Coronary artery (tissue), 2 donors: Measurements from ENCODE around the gene R3HDM4.

ENCODE experiments used
- DNase-seq: peaks from one replicate; pipeline ENCODE4 v3.0.0-alpha.2; 2017; ENCODE audit warnings: low spot score
- H3K27ac ChIP-seq, 2 donors: fragments of 200-600 bp; sonication (generic); one replicate each; pipeline ENCODE4 v1.5.1; 2016 to 2019
- H3K4me3 ChIP-seq: fragments of 200-600 bp; sonication (generic); 2 replicates; pipeline ENCODE4 v1.5.1; 2016; ENCODE audit warnings: mild to moderate bottlenecking, moderate library complexity
- CTCF ChIP-seq: fragments of 200-600 bp; sonication (generic); IDR thresholded peaks from one replicate; pipeline ENCODE4 v1.5.1; 2019; ENCODE audit warnings: antibody characterized with exemption

The R3HDM4 gene

GRCh38 chr19:917323-918151 is 4.5 kb upstream of the R3HDM4 start, which contains the start of gene KISS1R:
KISS1R (plus strand) TSS chr19:917333; CDS start chr19:917503, 170 bp downstream.
- Histone ChIP-seq H3K27ac (no peak within 1 kb of the TSS), H3K4me3 (peak within 1 kb of the TSS; percentile 67)
- DNase-seq = no peak
- TF ChIP-seq CTCF = no peak

- H3K27ac ChIP-seq = no peak overlapping the region
- DNase-seq = no peak
- no peak for TF ChIP-seq CTCF
- H3K4me3 ChIP-seq = peak overlapping the region; percentile 67
Observed at GRCh38 chr19:916645-917322, 3.8 kb upstream of the R3HDM4 start.

- no peak for TF ChIP-seq CTCF
- peak overlapping the region; percentile 55 to 91 for H3K27ac ChIP-seq
- no peak for DNase-seq
- H3K4me3 ChIP-seq = peak overlapping the region; percentile 76
Observed at GRCh38 chr19:912181-913079, 589 bp downstream of the R3HDM4 start.

GRCh38 chr19:911197-912033 is 1.6 kb downstream of the R3HDM4 start:
- Histone ChIP-seq H3K27ac (no peak overlapping the region), H3K4me3 (peak overlapping the region; percentile 1)
- DNase-seq = no peak
- no peak for TF ChIP-seq CTCF

GRCh38 chr19:907183-907853 is 5.7 kb downstream of the R3HDM4 start:
- TF ChIP-seq CTCF = no peak
- DNase-seq = no peak
- Histone ChIP-seq H3K27ac (no peak overlapping the region), H3K4me3 (no peak overlapping the region)

- H3K27ac ChIP-seq = no peak overlapping the region
- TF ChIP-seq CTCF = no peak
- no peak overlapping the region for H3K4me3 ChIP-seq
- no peak for DNase-seq
Observed at GRCh38 chr19:906480-906879, 6.5 kb downstream of the R3HDM4 start.
